HepG2 (cell line): ENCODE results near the gene UBE4A. TPM values are rescaled to one million over a fixed set of nuclear protein-coding genes. Genes with fewer than 3 reads are reported as not detected.

Experiments used
- DDIT3 ChIP-seq: sonication (generic); formaldehyde crosslinking; IDR thresholded peaks from 2 replicates; pipeline ENCODE4 v1.4.0; 2020; ENCODE audit warnings: mild to moderate bottlenecking, missing genetic modification reagents
- MLLT10 ChIP-seq: sonication (generic); formaldehyde crosslinking; IDR thresholded peaks from 2 replicates; pipeline ENCODE4 v1.4.0; 2020; ENCODE audit warnings: missing genetic modification reagents
- MYPOP ChIP-seq: sonication (generic); formaldehyde crosslinking; IDR thresholded peaks from 2 replicates; pipeline ENCODE4 v1.8.1; 2023; ENCODE audit warnings: mild to moderate bottlenecking, moderate library complexity, missing genetic modification reagents
- PAXIP1 ChIP-seq: sonication (generic); formaldehyde crosslinking; conservative IDR thresholded peaks from 2 replicates; pipeline ENCODE4 v1.4.0; 2020; ENCODE audit warnings: mild to moderate bottlenecking, missing genetic modification reagents, moderate library complexity
- PCBP2 ChIP-seq: fragments of 200-400 bp; formaldehyde crosslinking; optimal IDR thresholded peaks from 2 replicates; pipeline ENCODE3; 2018; ENCODE audit warnings: low read length, low read depth; ENCODE audit not compliant: poor library complexity, severe bottlenecking
- POLR2AphosphoS2 ChIP-seq: IDR thresholded peaks from 2 replicates; pipeline ENCODE4 v1.6.1; 2011; ENCODE audit warnings: low read depth, low read length, improper control_type of control experiment
- PRDM10 ChIP-seq: sonication (generic); formaldehyde crosslinking; IDR thresholded peaks from 2 replicates; pipeline ENCODE4 v1.4.0; 2020; ENCODE audit warnings: low read depth, missing genetic modification reagents
- TFDP2 ChIP-seq: sonication (generic); formaldehyde crosslinking; IDR thresholded peaks from 2 replicates; pipeline ENCODE4 v1.4.0; 2020; ENCODE audit warnings: missing genetic modification reagents
- ZBTB38 ChIP-seq: sonication (generic); formaldehyde crosslinking; IDR thresholded peaks from 2 replicates; pipeline ENCODE4 v1.5.1; 2020; ENCODE audit warnings: mild to moderate bottlenecking, missing genetic modification reagents
- ZNF605 ChIP-seq: sonication (generic); formaldehyde crosslinking; IDR thresholded peaks from 2 replicates; pipeline ENCODE4 v1.8.0; 2022; ENCODE audit warnings: mild to moderate bottlenecking, missing genetic modification reagents
- ZNF792 ChIP-seq: IDR thresholded peaks from 2 replicates; pipeline ENCODE4 v1.6.1; 2016
- ZSCAN12 ChIP-seq: sonication (generic); formaldehyde crosslinking; IDR thresholded peaks from 2 replicates; pipeline ENCODE4 v1.9.0; 2021; ENCODE audit warnings: mild to moderate bottlenecking, missing genetic modification reagents
- polyA plus RNA-seq, 8 experiments: library from polyadenylated mRNA; depleted of rRNA in 3 of 8; stranded (reverse) in 7 of 8; unstranded in 1 of 8; fragments of >200 nt; fragmentation: Illumina TruSeq in 4 of 8; extraction: Trizol in 4 of 8; gene quantifications; 2 replicates each; pipeline versions ENCODE4 v1.2.1 to v1.2.3, GENCODE V29; 2011 to 2016; ENCODE audit warnings: low read depth in 4 of 8, missing spikeins in 1 of 8, mixed read lengths in 1 of 8; ENCODE audit not compliant: insufficient read depth in 1 of 8
- total RNA-seq, 5 experiments: library from RNA; depleted of rRNA; stranded (reverse); fragments of >200 nt; fragmentation: Illumina TruSeq; extraction: Trizol; gene quantifications; 2 replicates each; pipeline ENCODE4 v1.2.3, GENCODE V29; 2016; ENCODE audit warnings: low read depth in 1 of 5

UBE4A gene
- total and polyA plus RNA-seq, 2 of the 13 experiments (the other 11 are each of a cell fraction or from before 2014, with no cell fraction given), result 15.1 to 32.7 TPM

- TF ChIP-seq PRDM10 (CRISPR knock-in tag) (no peak), DDIT3 (CRISPR knock-in tag) (no peak), PAXIP1 (CRISPR knock-in tag) (no peak), ZNF792 (CRISPR knock-in tag) (0 out of 2 replicates have a peak, but pooled peaks have one; percentile 55), MYPOP (CRISPR knock-in tag) (0 out of 2 replicates have a peak, but pooled peaks have one; percentile 54), ZBTB38 (CRISPR knock-in tag) (peak; percentile 55; the same call in 1 of the 2 replicates), POLR2AphosphoS2 (no peak), MLLT10 (no peak), PCBP2 (no peak), ZNF605 (peak; percentile 19; the same call in 1 of the 2 replicates), TFDP2 (CRISPR knock-in tag) (peak; percentile 70), ZSCAN12 (CRISPR knock-in tag) (no peak)
These were observed at the start of gene UBE4A (continued) for GRCh38 chr11:118359295-118359958.
